Activated naive CD8-positive, alpha-beta T cell (primary cell): Measurements from ENCODE around the gene OXA1L.
A peak's percentile ranks its signal among the peaks of the same experiment; 100 is the strongest.
"Not testable (repeated sequence)": the region's sequence is repeated elsewhere in the genome, so short reads cannot be mapped to it uniquely, and the experiment has no call there.

ENCODE experiments used
- H3K27ac Mint-ChIP-seq: one replicate; pipeline ENCODE4 v1.8.0; 2021; ENCODE audit warnings: mixed read lengths
- H3K27me3 Mint-ChIP-seq: one replicate; pipeline ENCODE4 v1.8.0; 2021; ENCODE audit warnings: mixed read lengths
- H3K36me3 Mint-ChIP-seq: one replicate; pipeline ENCODE4 v1.8.0; 2021; ENCODE audit warnings: mixed read lengths
- H3K4me1 Mint-ChIP-seq: one replicate; pipeline ENCODE4 v1.8.0; 2021; ENCODE audit warnings: low read depth, mixed read lengths
- H3K4me3 Mint-ChIP-seq: one replicate; pipeline ENCODE4 v1.8.0; 2021; ENCODE audit warnings: mild to moderate bottlenecking, mixed read lengths
- H3K9me3 Mint-ChIP-seq: one replicate; pipeline ENCODE4 v1.8.0; 2021; ENCODE audit warnings: low read depth, mixed read lengths

The OXA1L gene

DNA sequence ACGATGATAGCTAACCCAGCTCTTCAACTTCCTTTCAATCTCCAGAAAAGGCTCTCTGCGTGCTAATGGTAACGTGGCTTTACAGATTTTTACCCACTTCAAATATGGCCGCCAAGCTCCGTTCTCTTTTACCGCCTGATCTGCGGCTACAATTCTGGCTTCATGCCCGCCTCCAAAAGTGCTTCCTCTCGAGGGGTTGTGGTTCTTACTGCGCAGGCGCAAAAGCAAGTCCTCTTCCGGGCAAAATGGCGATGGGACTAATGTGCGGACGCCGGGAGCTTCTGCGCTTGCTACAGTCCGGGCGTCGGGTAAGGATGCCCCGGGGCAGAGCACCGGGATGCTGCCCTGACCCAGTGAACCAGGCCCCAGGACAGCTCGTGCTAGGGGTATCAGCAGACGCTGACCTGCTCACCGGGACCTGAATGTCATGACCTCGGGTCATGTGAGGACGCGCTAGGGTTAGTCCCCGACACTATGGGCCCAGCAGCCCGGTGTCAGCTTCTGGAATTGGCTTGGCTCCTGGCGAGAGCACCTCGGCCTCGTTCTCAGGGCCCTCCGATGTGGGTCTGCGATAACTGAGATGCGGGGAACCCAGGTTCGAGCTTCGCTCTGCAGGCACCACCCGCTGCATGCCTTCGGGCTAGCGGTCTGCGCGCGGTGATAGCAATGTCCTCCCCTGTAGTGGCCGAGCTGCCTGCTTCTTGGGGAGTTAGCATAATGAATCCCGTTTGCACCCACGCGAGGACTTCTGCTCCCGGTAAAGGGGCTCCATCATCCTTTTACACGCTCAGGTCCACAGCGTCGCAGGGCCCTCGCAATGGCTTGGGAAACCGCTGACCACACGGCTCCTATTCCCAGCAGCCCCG is at the start of gene OXA1L:
Gene OXA1L (plus strand): TSS at position 232 of the 866 bp plus-strand sequence. CDS start 14 bp downstream, at position 246.
- Mint-ChIP-seq H3K36me3 (peaks cover 28% of the 10 kb centered on the region), H3K4me3 (peak within 1 kb of the TSS; percentile 98), H3K9me3 (peaks cover 8% of the 10 kb centered on the region)

DNA sequence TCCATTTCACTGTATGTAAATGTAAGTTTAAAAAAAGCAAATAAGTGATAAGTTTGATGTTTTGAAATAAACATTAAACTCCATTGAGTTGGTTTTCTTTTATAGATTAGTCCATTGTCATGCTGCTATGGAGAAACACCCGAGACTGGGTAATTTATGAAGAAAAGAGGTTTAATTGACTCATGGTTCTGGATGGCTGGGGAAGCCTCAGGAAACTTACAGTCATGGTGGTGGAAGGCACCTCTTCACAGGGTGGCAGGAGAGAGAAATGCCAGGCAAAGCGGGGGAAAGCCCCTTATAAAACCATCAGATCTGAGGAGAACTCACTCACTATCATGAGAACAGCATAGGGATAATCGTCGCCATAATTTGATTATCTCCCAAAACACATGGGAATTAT is 48.4 kb upstream of the OXA1L start:
- H3K36me3 Mint-ChIP-seq = peaks cover 2% of the 10 kb centered on the region
- peaks cover 11% of the 10 kb centered on the region for H3K4me1 Mint-ChIP-seq
- no peak overlapping the region for H3K4me3 Mint-ChIP-seq
- H3K9me3 Mint-ChIP-seq = no peaks in the 10 kb centered on the region
- H3K27me3 Mint-ChIP-seq = no peaks in the 10 kb centered on the region
- H3K27ac Mint-ChIP-seq = no peak overlapping the region

More for the DNA sequence above, at the start of gene OXA1L:
- no peaks in the 10 kb centered on the region for H3K27me3 Mint-ChIP-seq
- H3K4me1 Mint-ChIP-seq = peaks cover 32% of the 10 kb centered on the region
- H3K27ac Mint-ChIP-seq = peak within 1 kb of the TSS; percentile 98

DNA sequence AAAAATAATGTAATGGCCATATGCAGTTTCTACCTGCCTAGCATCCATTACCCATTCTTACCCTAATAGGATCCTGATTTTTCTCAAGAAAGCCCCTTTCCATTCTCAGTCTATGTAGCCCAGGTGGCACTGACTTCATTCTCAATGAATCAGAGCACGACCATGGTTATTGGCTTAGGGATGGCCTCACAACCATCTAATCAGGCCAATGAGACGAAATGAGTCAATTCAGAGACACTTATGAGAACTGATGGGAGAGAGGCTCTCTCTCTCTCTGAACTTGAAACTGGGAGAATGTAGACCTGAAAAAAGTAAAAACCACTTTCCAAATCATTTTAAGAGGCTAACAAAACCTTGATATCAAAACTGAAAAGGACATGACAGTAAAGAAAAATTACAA is 45.3 kb upstream of the OXA1L start:
- Mint-ChIP-seq H3K27ac (no peak overlapping the region), H3K9me3 (no peaks in the 10 kb centered on the region)

DNA sequence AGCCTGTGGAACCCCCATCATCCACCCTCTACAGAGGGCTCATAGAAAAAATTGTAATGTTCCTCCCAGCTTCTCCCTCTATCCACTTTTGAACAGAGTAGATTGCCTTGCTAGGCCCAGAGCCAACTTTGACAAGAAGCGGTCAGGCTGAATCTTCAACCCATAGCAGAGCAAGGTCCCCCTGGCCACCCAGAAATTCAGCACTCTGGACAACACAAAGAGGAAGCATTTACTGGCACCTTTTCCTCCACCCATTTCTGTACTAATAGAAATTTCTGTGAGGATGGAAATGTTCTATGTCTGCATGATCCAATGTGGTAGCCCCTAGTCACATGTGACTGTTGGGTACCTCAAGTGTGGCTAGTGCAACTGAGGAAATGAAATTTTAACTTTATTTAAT is 42.7 kb upstream of the OXA1L start:
- H3K4me3 Mint-ChIP-seq = no peak overlapping the region
- H3K36me3 Mint-ChIP-seq = peaks cover 2% of the 10 kb centered on the region
- H3K9me3 Mint-ChIP-seq = no peaks in the 10 kb centered on the region
- H3K27ac Mint-ChIP-seq = no peak overlapping the region
- H3K4me1 Mint-ChIP-seq = no peaks in the 10 kb centered on the region
- H3K27me3 Mint-ChIP-seq = no peaks in the 10 kb centered on the region

More for the DNA sequence above, 45.3 kb upstream of the OXA1L start:
- Mint-ChIP-seq H3K36me3 (peaks cover 2% of the 10 kb centered on the region), H3K27me3 (no peaks in the 10 kb centered on the region), H3K4me3 (no peak overlapping the region), H3K4me1 (no peaks in the 10 kb centered on the region)

DNA sequence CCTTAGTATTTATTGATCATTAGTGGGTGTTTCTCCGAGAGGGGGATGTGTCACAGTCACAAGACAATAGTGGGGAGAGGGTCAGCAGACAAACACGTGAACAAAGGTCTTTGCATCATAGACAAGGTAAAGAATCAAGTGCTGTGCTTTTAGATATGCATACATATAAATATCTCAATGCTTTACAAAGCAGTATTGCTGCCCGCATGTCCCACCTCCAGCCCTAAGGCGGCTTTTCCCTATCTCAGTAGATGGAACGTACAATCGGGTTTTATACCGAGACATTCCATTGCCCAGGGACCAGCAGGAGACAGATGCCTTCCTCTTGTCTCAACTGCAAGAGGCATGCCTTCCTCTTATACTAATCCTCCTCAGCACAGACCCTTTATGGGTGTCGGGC is 41.6 kb upstream of the OXA1L start:
- H3K27ac Mint-ChIP-seq, H3K36me3 Mint-ChIP-seq, H3K4me1 Mint-ChIP-seq, H3K27me3 Mint-ChIP-seq, H3K4me3 Mint-ChIP-seq, H3K9me3 Mint-ChIP-seq: not testable (repeated sequence)

DNA sequence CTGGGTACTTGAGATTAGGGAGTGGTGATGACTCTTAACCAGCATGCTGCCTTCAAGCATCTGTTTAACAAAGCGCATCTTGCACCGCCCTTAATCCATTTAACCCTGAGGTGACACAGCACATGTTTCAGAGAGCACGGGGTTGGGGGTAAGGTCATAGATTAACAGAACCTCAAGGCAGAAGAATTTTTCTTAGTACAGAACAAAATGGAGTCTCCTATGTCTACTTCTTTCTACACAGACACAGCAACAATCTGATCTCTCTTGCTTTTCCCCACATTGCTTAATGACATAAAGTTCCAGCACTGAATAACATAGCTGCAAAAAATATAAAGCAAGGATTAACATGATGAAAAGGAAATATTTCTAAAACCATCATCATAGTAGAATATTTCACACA is 41.1 kb upstream of the OXA1L start:
- not testable (repeated sequence) for H3K36me3 Mint-ChIP-seq, H3K27ac Mint-ChIP-seq, H3K9me3 Mint-ChIP-seq, H3K4me3 Mint-ChIP-seq, H3K27me3 Mint-ChIP-seq, H3K4me1 Mint-ChIP-seq

DNA sequence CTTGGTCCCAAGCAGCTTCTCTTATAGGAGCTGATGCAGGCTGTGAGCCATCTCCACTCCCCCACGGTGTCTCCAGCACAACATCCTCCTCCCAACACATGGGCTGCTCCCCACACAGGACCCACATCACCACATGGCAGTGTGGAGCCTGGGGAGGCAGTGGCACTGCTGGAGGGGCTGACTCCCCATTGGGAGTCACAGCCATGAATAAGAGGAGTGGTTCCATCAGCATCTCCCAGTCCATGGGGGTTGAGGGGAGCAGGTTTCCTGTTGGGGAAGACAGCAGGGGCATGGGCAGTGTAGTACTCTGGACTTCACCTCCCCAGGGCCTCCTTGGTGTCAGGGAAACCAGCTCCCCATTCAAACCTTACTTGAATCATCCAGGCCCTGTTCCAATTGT is 40.5 kb upstream of the OXA1L start:
- no peak overlapping the region for H3K27ac Mint-ChIP-seq
- H3K4me3 Mint-ChIP-seq = no peak overlapping the region
- H3K27me3 Mint-ChIP-seq = no peaks in the 10 kb centered on the region
- H3K36me3 Mint-ChIP-seq = peaks cover 2% of the 10 kb centered on the region
- H3K4me1 Mint-ChIP-seq = no peaks in the 10 kb centered on the region
- H3K9me3 Mint-ChIP-seq = no peaks in the 10 kb centered on the region

DNA sequence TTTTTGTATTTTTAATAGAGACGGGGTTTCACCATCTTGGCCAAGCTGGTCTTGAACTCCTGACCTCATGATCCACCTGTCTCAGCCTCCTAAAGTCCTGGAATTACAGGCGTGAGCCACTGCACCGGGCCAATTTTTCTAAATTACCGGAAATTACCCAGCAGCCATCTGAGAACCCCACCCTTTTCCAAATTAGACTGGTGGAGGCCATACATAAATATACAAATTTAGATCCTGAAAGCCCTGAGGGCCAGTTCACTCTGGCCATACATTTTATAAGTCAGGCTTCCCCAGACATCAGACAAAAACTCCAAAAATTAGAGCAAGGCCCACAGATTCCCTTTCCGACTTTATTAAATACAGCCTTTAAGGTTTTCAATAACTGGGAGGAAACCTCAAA is 34.4 kb upstream of the OXA1L start:
- not testable (repeated sequence) for H3K9me3 Mint-ChIP-seq, H3K36me3 Mint-ChIP-seq, H3K27ac Mint-ChIP-seq, H3K4me3 Mint-ChIP-seq, H3K4me1 Mint-ChIP-seq, H3K27me3 Mint-ChIP-seq

DNA sequence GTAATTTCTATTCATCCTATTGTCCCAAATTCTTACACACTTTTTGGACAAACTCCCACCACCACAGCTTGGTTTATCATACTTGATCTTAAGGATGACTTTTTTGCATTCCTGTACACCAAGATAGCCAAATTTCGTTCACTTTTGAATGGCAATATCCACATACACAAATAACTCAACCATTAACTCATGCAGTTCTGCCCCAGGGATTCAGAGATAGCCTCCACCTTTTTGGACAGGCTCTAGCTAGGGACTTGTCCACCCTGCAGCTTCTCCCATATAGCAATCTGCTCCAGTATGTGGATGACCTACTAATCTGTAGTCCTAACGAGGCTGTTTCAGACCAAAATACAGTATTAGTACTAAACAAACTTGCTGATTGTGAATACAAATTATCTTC is 32.7 kb upstream of the OXA1L start:
- H3K27ac Mint-ChIP-seq = no peak overlapping the region
- no peaks in the 10 kb centered on the region for H3K9me3 Mint-ChIP-seq
- peaks cover 2% of the 10 kb centered on the region for H3K4me1 Mint-ChIP-seq
- peaks cover 4% of the 10 kb centered on the region for H3K27me3 Mint-ChIP-seq
- H3K36me3 Mint-ChIP-seq = no peaks in the 10 kb centered on the region
- H3K4me3 Mint-ChIP-seq = no peak overlapping the region

DNA sequence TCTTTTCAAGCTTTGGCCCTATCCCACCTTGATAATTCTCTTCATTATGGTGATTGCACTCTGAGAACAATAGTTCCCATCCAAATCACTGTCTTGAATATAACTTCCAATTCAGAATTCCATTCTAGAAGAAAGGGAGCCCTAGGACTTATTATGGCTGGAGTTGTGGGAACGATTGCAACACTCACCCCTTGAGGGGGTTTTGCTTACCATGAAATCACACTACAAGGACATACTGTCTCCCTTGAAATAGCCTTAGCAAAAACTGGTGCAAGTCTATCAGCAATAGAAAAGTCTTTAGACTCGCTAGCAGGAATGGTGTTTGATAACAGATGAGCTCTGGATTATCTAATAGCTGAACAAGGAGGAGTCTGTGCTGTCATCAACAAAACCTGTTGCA is 31.4 kb upstream of the OXA1L start:
- Mint-ChIP-seq H3K27me3 (peaks cover 4% of the 10 kb centered on the region), H3K4me3 (no peak overlapping the region), H3K9me3 (no peaks in the 10 kb centered on the region), H3K27ac (no peak overlapping the region), H3K4me1 (peaks cover 2% of the 10 kb centered on the region), H3K36me3 (no peaks in the 10 kb centered on the region)

DNA sequence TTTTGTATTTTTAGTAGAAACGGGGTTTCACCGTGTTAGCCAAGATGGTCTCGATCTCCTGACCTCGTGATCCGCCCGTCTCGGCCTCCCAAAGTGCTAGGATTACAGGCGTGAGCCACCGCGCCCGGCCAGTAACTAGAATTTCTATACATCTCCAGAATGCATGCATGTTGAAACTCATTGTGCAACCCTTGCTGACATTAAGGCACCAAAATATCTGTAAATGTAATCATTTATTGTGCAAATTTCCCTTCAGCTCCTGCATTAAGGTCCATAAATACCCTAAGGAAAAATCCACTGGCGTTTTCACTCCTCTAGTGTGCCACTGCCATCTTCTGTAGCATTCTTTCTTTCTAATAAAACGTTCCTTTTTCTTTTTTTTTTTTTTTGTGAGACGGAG is 30.1 kb upstream of the OXA1L start:
- H3K27ac Mint-ChIP-seq, H3K9me3 Mint-ChIP-seq, H3K4me3 Mint-ChIP-seq, H3K36me3 Mint-ChIP-seq, H3K27me3 Mint-ChIP-seq, H3K4me1 Mint-ChIP-seq: not testable (repeated sequence)

DNA sequence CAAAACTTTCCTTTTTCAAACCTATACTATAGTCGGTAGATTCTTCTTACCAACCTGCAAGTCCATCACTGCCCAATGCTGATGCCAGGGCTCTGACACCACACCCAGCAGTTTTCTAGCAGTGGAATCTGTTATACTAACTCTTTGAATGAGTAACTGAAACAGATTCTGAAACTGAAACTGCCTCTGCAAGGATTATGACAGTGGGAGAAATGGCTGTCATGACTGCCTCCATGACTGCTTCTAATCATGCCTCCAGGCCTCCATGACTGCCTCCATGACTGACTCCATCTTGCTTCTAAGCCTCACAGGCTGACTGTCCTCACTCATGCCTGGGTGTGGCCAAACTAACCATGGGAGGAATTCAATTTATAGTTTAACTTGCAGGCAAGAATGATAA is 29.4 kb upstream of the OXA1L start:
- no peak overlapping the region for H3K27ac Mint-ChIP-seq
- H3K4me1 Mint-ChIP-seq = peaks cover 2% of the 10 kb centered on the region
- H3K27me3 Mint-ChIP-seq = peaks cover 1% of the 10 kb centered on the region
- no peak overlapping the region for H3K4me3 Mint-ChIP-seq
- no peaks in the 10 kb centered on the region for H3K36me3 Mint-ChIP-seq
- no peaks in the 10 kb centered on the region for H3K9me3 Mint-ChIP-seq

DNA sequence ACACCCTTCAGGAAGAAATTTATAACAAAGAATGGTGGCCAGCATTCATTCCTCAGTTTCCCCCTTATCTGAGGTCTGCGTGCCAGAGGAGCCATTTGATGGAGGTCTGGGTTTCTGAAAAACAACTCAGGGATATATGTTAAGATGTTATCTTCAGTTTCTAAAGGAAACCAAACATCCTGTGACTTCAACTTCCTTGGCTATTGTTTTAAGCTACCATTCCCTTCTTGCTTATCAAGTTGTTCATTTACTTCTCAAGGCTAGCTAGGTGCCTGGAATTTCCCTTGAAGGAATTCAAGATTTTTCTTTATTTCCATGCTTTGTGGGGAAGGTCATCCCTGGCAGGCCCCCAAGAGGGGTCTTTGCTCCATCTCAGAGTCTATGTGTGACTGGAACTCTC is 27.1 kb upstream of the OXA1L start:
- H3K36me3 Mint-ChIP-seq = no peaks in the 10 kb centered on the region
- peaks cover 3% of the 10 kb centered on the region for H3K27me3 Mint-ChIP-seq
- no peak overlapping the region for H3K27ac Mint-ChIP-seq
- peaks cover 2% of the 10 kb centered on the region for H3K4me1 Mint-ChIP-seq
- H3K4me3 Mint-ChIP-seq = no peak overlapping the region
- H3K9me3 Mint-ChIP-seq = no peaks in the 10 kb centered on the region

DNA sequence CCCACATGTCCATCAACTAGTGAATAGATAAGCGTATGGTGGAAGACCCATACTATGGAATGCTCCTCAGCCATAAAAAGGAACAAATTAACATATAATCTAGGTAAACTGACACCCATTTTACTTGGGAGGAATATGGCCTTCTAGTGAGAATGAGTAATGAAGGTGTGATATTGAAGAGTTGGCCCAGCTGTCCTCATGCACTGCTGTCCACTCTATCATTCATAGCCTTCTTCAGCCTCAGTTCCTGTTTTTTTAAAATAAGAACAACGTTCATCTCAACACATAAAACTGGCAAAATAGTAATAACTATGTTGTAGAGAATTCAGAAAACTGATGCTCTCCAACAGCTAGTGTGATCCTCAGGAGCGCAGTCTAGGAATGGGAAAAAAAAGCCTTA is 26.5 kb upstream of the OXA1L start:
- H3K4me3 Mint-ChIP-seq = no peak overlapping the region
- peaks cover 3% of the 10 kb centered on the region for H3K27me3 Mint-ChIP-seq
- H3K4me1 Mint-ChIP-seq = peaks cover 2% of the 10 kb centered on the region
- no peaks in the 10 kb centered on the region for H3K36me3 Mint-ChIP-seq
- no peaks in the 10 kb centered on the region for H3K9me3 Mint-ChIP-seq
- H3K27ac Mint-ChIP-seq = no peak overlapping the region

DNA sequence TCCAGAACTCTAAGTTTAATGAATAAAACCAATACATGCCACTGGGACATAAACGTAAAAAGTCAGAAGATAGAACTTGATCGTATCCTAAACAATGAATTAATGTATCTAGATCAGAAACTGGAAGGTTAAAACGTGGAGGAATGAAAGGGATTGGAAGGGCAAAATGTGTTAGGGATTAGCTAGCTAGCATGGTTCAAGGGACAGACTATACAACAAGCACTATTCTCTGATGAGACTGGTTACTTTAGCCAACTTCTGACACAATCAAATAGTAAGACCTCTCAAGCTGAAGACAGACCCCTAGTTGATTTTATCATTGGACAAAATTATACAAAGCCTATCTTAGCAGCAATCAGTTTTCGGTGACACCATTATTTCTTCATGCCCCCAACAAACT is 18.7 kb upstream of the OXA1L start:
- Mint-ChIP-seq H3K36me3 (no peaks in the 10 kb centered on the region), H3K27ac (no peak overlapping the region), H3K4me3 (no peak overlapping the region)

DNA sequence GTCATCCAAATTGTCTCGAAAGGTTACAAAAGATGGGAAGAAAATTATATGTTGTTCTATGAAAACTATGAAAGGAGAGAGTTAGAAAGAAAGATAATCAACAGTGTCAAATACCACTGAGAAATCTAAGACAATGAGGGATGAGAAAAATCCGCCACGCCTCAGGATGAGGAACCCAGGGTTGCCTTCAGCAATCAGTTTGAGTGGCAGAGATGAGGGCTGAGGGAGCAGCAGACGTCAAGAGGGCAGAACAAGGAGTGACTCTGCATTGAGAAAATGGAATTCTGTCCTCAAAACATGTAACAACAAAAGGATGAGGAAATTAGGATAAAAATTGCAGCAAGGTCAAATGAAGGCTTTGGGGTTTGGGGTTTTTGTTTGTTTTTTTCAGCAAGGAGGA is 18.3 kb upstream of the OXA1L start:
- no peak overlapping the region for H3K27ac Mint-ChIP-seq
- H3K27me3 Mint-ChIP-seq = peaks cover 14% of the 10 kb centered on the region
- no peak overlapping the region for H3K4me3 Mint-ChIP-seq
- H3K4me1 Mint-ChIP-seq = no peaks in the 10 kb centered on the region
- no peaks in the 10 kb centered on the region for H3K36me3 Mint-ChIP-seq
- H3K9me3 Mint-ChIP-seq = no peaks in the 10 kb centered on the region

More for the DNA sequence above, 18.7 kb upstream of the OXA1L start:
- Mint-ChIP-seq H3K9me3 (no peaks in the 10 kb centered on the region), H3K27me3 (peaks cover 16% of the 10 kb centered on the region), H3K4me1 (no peaks in the 10 kb centered on the region)
